ENCODE results near the gene MGMT.

The MGMT gene

GRCh38 chr10:129710510-129710847 is 243.4 kb downstream of the MGMT start:
- DNase-seq (ENCODE audit: low read depth), result no peak

- DNase-seq (ENCODE audit: low read depth), result no peak
Measured at GRCh38 chr10:129711291-129711690, 244.2 kb downstream of the MGMT start.

GRCh38 chr10:129712000-129712399 is 245.0 kb downstream of the MGMT start:
- no peak for DNase-seq (ENCODE audit: low read depth)

GRCh38 chr10:129713659-129714265 is 246.7 kb downstream of the MGMT start:
- DNase-seq (ENCODE audit: low read depth), result no peak

- DNase-seq (ENCODE audit: low read depth), result no peak
Measured at GRCh38 chr10:129715805-129716204, 248.8 kb downstream of the MGMT start.

- DNase-seq (ENCODE audit: low read depth), result no peak
Measured at GRCh38 chr10:129716211-129716681, 249.2 kb downstream of the MGMT start.

GRCh38 chr10:129716881-129717280 is 249.8 kb downstream of the MGMT start:
- DNase-seq (ENCODE audit: low read depth), result no peak

- DNase-seq (ENCODE audit: low read depth), result no peak
Measured at GRCh38 chr10:129717816-129718547, 250.9 kb downstream of the MGMT start.

GRCh38 chr10:129718548-129719414 is 251.7 kb downstream of the MGMT start:
- no peak for DNase-seq (ENCODE audit: low read depth)

GRCh38 chr10:129719415-129719739 is 252.3 kb downstream of the MGMT start:
- DNase-seq (ENCODE audit: low read depth), result no peak

GRCh38 chr10:129719889-129720590 is 253.0 kb downstream of the MGMT start:
- DNase-seq (ENCODE audit: low read depth), result no peak

- DNase-seq (ENCODE audit: low read depth), result no peak
Measured at GRCh38 chr10:129725011-129725410, 258.0 kb downstream of the MGMT start.

GRCh38 chr10:129725482-129725881 is 258.4 kb downstream of the MGMT start:
- DNase-seq (ENCODE audit: low read depth), result no peak

- no peak for DNase-seq (ENCODE audit: low read depth)
Measured at GRCh38 chr10:129725890-129726631, 259.0 kb downstream of the MGMT start.

GRCh38 chr10:129727071-129727470 is 260.0 kb downstream of the MGMT start:
- DNase-seq (ENCODE audit: low read depth), result no peak

- DNase-seq (ENCODE audit: low read depth), result no peak
Measured at GRCh38 chr10:129727495-129727894, 260.5 kb downstream of the MGMT start.

GRCh38 chr10:129728246-129728820 is 261.3 kb downstream of the MGMT start:
- no peak for DNase-seq (ENCODE audit: low read depth)

GRCh38 chr10:129728905-129729795 is 262.1 kb downstream of the MGMT start:
- no peak for DNase-seq (ENCODE audit: low read depth)

GRCh38 chr10:129730272-129730992 is 263.4 kb downstream of the MGMT start:
- DNase-seq (ENCODE audit: low read depth), result no peak

GRCh38 chr10:129730993-129731325 is 263.9 kb downstream of the MGMT start:
- no peak for DNase-seq (ENCODE audit: low read depth)

Measured in T-helper 22 cell (primary cell).